Mucosa of rectum (tissue), 2 donors: ENCODE results near the gene RBBP6.
"Not testable (repeated sequence)": the region's sequence is repeated elsewhere in the genome, so short reads cannot be mapped to it uniquely, and the experiment has no call there.

Experiments used
- H3K27ac ChIP-seq, 2 donors: one replicate each; pipeline ENCODE4 v1.7.0; 2013; ENCODE audit warnings: inconsistent platforms in 2 of 2, low read depth in 2 of 2, low read length in 2 of 2
- H3K27me3 ChIP-seq, 2 donors: one replicate each; pipeline ENCODE4 v1.7.0; 2013; ENCODE audit warnings: low read length in 2 of 2; ENCODE audit not compliant: control insufficient read depth in 2 of 2, insufficient read depth in 2 of 2
- H3K36me3 ChIP-seq, 2 donors: one replicate each; pipeline ENCODE4 v1.7.0; 2013; ENCODE audit warnings: low read length in 2 of 2; ENCODE audit not compliant: control insufficient read depth in 2 of 2, insufficient read depth in 2 of 2
- H3K4me1 ChIP-seq, 2 donors: one replicate each; pipeline ENCODE4 v1.7.0; 2013; ENCODE audit warnings: low read length in 2 of 2, mild to moderate bottlenecking in 1 of 2; ENCODE audit not compliant: control insufficient read depth in 2 of 2, insufficient read depth in 2 of 2
- H3K4me3 ChIP-seq, 2 donors: one replicate each; pipeline ENCODE4 v1.7.0; 2013; ENCODE audit warnings: low read length in 2 of 2
- H3K9ac ChIP-seq, 2 donors: one replicate each; pipeline ENCODE4 v1.7.0; 2013; ENCODE audit warnings: low read length in 2 of 2, low read depth in 1 of 2, mild to moderate bottlenecking in 1 of 2
- H3K9me3 ChIP-seq, 2 donors: one replicate each; pipeline ENCODE4 v1.7.0; 2013; ENCODE audit warnings: low read length in 2 of 2; ENCODE audit not compliant: control insufficient read depth in 2 of 2
- donor health status: healthy.
- donor health status: Normal muscosa, but diverticular disease.

The RBBP6 gene, protein sequence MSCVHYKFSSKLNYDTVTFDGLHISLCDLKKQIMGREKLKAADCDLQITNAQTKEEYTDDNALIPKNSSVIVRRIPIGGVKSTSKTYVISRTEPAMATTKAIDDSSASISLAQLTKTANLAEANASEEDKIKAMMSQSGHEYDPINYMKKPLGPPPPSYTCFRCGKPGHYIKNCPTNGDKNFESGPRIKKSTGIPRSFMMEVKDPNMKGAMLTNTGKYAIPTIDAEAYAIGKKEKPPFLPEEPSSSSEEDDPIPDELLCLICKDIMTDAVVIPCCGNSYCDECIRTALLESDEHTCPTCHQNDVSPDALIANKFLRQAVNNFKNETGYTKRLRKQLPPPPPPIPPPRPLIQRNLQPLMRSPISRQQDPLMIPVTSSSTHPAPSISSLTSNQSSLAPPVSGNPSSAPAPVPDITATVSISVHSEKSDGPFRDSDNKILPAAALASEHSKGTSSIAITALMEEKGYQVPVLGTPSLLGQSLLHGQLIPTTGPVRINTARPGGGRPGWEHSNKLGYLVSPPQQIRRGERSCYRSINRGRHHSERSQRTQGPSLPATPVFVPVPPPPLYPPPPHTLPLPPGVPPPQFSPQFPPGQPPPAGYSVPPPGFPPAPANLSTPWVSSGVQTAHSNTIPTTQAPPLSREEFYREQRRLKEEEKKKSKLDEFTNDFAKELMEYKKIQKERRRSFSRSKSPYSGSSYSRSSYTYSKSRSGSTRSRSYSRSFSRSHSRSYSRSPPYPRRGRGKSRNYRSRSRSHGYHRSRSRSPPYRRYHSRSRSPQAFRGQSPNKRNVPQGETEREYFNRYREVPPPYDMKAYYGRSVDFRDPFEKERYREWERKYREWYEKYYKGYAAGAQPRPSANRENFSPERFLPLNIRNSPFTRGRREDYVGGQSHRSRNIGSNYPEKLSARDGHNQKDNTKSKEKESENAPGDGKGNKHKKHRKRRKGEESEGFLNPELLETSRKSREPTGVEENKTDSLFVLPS (N-terminal part only)

DNA sequence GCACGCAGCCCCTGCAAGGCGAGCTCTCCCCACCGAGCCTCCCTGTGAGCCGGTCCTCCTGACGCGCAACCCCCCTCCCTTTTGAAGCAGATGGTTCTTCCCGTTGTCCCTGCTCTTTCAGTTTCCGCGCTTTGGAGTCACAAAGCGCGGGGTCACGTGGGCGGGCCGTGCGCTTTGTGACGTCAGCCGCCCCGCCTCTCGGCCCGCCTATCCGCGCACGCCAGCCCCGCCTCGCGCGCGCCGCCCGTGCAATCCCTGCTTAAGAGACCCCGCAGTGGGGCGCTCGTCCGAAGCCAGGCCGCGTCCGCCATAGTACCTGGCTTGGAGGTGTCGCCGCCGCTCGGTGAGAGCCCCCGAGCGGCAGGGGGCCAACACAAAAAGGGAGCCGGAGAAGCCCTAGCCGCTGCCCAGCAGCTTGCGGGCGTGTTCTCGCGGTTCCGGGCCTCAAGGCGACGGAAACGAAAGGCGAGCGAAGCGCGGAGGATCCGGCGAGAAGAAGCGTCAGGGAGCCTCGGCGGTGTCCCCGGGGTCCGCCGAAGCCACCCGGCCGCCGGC, at the start of gene RBBP6:
RBBP6 (plus strand) TSS at position 272 of the 555 bp plus-strand sequence. CDS start 1,061 bp downstream, outside the sequence.
- H3K9ac ChIP-seq = peak within 1 kb of the TSS; percentile 98 to 100
- H3K9me3 ChIP-seq = no peaks in the 10 kb centered on the region
- no peaks in the 10 kb centered on the region for H3K27me3 ChIP-seq
- H3K4me3 ChIP-seq = peak within 1 kb of the TSS; percentile 90 to 91
- peak within 1 kb of the TSS; percentile 100 for H3K27ac ChIP-seq
- H3K4me1 ChIP-seq = peaks cover 13 to 22% of the 10 kb centered on the region in 2 donors
- H3K36me3 ChIP-seq = no peaks in the 10 kb centered on the region

DNA sequence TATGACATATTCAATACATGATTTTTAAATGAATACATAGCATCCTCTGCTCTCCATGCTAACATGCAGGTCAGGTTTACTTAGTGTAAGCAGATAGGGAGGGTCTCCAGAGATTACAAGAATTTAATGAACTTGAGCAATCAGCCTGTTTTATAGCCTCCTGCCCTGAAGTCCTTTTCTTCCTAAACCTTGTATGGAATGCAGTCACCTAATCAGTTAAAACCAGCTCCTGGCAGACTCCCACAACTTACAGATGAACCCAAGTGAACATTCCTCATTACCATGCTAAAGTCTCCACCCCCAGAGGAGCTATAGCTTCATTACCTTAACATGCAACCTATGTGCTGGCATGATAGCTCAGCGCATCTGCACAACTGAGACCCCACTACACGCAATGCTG, 48.5 kb upstream of the RBBP6 start:
- Histone ChIP-seq H3K27me3 (no peaks in the 10 kb centered on the region), H3K36me3 (no peaks in the 10 kb centered on the region), H3K9ac (no peak overlapping the region), H3K27ac (no peak overlapping the region), H3K4me3 (no peak overlapping the region), H3K9me3 (no peaks in the 10 kb centered on the region), H3K4me1 (no peaks in the 10 kb centered on the region)

DNA sequence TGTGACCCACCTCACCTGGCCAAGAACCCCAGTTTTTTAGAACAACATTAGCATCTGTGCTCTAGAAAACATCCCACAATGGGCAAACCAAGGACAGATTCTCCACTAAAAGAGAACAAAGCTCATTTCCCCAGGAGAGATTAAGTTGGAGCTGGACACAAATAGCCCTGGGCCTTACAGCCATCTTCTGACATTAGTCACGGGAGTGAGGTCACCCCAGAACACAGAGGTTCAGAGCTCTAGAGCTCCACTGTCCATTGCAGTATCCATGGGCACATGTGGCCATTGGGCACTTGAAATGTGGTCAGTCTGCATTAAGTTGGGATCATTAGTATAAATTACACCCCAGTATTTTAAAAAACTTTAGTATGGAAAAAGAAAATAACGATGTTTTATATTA, 47.6 kb upstream of the RBBP6 start:
- Histone ChIP-seq H3K27ac (no peak overlapping the region), H3K4me3 (no peak overlapping the region), H3K9me3 (no peaks in the 10 kb centered on the region), H3K36me3 (no peaks in the 10 kb centered on the region), H3K4me1 (no peaks in the 10 kb centered on the region), H3K9ac (no peak overlapping the region), H3K27me3 (no peaks in the 10 kb centered on the region)

DNA sequence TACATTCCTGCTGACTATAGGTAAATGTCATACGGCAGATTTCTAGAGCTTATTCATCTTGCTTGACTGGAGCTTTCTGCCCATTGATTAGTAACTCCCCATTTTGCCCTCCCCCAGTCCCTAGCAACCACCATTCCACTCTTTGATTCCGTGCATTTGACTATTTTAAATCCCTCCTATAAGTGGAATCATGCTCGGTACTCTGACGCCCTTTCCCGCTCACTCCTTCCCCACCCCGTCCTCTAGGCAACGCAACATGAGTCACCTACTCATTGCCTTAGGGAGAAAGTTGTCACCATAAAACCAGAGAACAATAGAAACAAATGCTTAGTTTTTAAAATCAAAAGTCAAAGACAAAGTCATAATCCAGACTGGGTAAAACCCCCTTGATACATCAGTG, 45.5 kb upstream of the RBBP6 start:
- no peak overlapping the region for H3K9ac ChIP-seq
- H3K9me3 ChIP-seq = no peaks in the 10 kb centered on the region
- no peaks in the 10 kb centered on the region for H3K4me1 ChIP-seq
- no peak overlapping the region for H3K4me3 ChIP-seq
- no peak overlapping the region for H3K27ac ChIP-seq
- H3K36me3 ChIP-seq = no peaks in the 10 kb centered on the region
- no peaks in the 10 kb centered on the region for H3K27me3 ChIP-seq

DNA sequence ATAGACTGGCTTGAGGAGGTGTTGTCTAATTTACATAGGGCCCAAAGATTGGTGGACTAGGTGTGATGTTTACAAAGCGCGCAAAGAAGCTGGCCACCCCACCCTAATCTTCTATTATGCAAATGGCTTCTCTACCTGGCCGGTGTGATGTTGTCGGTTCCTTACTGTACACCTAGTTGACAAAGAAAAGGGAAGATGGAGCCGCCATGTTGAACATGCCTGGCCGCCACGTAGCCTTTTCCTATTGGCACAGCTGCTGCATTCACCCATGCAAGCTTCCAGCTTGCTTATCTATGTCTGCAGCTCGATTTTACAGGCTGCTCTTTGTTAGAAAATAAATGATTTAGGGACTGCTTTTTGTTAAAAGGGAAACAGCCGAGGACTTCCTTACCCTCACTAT, 44.2 kb upstream of the RBBP6 start:
- H3K36me3 ChIP-seq, H3K27ac ChIP-seq, H3K4me1 ChIP-seq, H3K27me3 ChIP-seq, H3K9ac ChIP-seq, H3K9me3 ChIP-seq, H3K4me3 ChIP-seq: not testable (repeated sequence)

DNA sequence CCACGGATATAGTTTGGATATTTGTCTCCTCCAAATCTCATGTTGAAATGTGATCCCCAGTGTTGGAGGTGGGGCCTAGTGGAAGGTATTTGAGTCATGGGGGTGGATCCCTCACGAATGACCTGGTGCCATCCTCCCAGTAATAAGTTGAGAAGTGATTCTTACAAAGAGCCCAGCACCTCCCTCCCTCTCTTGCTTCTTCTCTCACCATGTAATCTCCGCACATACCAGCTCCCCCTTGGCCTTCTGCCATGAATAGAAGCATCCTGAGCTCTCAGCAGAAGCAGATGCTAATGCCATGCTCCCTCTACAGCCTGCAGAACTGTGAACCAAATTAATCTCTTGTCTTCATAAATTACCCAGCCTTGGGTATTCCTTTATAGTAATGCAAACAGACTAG, 41.9 kb upstream of the RBBP6 start:
- no peak overlapping the region for H3K4me3 ChIP-seq
- H3K4me1 ChIP-seq = no peaks in the 10 kb centered on the region
- H3K27ac ChIP-seq = no peak overlapping the region
- H3K9me3 ChIP-seq = no peaks in the 10 kb centered on the region
- H3K9ac ChIP-seq = no peak overlapping the region
- H3K27me3 ChIP-seq = no peaks in the 10 kb centered on the region
- no peaks in the 10 kb centered on the region for H3K36me3 ChIP-seq

DNA sequence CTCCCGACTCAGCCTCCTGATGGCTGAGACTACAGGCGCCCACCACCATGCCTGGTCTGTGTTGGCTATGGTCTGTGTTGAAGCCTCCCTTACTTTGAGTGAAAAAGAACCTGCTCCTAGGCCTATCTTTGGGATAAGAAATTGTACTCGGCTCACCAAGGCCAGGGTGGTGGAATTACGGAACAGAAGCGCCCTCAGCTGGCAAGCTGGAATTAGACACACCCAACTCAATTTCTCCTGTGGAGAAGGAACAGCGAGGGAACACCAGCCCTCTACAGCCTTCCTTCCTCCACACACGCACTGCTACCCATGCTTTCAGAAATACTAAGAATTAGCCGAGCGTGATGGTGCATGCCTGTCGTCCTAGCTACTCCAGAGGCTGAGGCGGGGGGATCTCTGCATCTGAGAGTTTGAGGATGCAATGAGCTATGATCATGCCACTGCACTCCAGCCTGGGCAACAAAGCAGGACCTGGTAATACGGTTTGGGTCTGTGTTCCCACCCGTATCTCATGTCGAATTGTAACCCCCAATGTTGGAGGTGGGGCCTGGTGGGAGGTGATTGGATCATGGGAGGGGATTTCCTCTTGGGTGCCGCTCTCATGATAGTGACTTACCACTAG, 40.1 kb upstream of the RBBP6 start:
- H3K36me3 ChIP-seq = no peaks in the 10 kb centered on the region
- H3K9ac ChIP-seq = no peak overlapping the region
- no peak overlapping the region for H3K27ac ChIP-seq
- H3K27me3 ChIP-seq = no peaks in the 10 kb centered on the region
- H3K4me1 ChIP-seq = no peaks in the 10 kb centered on the region
- H3K9me3 ChIP-seq = no peaks in the 10 kb centered on the region
- H3K4me3 ChIP-seq = no peak overlapping the region

DNA sequence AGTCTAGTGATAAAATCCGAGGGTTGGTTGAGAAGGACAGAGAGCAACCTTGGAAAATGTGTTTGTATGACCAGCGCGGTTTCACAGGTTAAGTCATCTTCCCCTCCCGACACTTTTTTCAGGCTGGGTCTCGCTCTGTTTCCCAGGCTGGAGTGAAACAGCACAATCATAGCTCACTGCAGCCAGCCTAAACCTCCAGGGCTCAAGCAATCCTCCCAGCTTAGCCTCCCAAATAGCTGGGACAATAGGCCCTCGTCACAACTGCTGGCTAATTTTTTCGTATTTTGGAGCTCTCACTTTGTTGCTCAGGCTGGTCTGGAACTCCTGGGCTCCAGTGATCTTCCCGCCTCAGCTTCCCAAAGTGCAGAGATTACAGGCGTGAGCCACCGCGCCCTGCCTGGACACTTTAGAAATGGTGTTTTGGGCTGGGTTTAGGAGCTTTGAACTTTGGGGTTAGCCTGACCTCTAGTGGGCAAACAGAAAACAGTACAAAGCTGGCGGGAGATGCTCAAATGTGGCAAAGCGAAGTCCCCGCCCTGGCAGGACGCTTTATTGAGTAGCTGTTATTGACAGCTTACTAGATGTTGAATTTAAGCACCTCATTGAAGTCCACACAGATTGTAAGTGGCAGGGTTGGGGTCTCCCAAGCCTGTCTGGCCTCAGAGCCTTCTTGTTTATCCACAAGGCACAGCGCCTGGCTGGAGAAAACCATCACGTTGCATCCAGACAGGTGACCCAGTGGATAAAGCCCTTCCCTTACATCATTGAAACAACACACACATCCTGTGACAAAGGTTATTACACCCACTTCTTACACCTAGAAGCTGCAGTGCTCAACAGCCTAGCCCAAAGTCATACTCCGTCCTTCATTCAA, 34.7 kb upstream of the RBBP6 start:
- no peaks in the 10 kb centered on the region for H3K4me1 ChIP-seq
- H3K9ac ChIP-seq = no peak overlapping the region
- no peak overlapping the region for H3K4me3 ChIP-seq
- H3K27ac ChIP-seq = no peak overlapping the region
- H3K36me3 ChIP-seq = no peaks in the 10 kb centered on the region
- H3K9me3 ChIP-seq = no peaks in the 10 kb centered on the region
- no peaks in the 10 kb centered on the region for H3K27me3 ChIP-seq

DNA sequence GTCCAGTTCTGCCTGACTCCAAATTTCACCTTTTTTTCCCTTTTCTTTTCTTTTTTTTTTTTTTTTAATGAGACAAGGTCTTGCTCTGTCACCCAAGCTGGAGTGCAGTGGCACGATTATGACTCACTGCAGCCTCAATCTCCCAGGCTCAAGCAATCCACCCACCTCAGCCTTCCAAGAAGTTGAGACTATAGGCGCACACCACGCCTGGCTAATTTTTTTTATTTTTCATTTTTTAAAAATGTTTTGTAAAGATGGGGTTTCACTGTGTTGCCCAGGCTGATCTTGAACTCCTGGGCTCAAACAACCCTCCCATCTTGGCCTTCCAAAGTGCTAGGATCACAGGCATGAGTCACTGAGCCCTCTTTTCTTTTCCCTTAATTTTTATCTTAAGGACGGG, 33.4 kb upstream of the RBBP6 start:
- H3K4me3 ChIP-seq = no peak overlapping the region
- no peaks in the 10 kb centered on the region for H3K36me3 ChIP-seq
- no peaks in the 10 kb centered on the region for H3K4me1 ChIP-seq
- no peak overlapping the region for H3K27ac ChIP-seq
- H3K9me3 ChIP-seq = no peaks in the 10 kb centered on the region
- no peak overlapping the region for H3K9ac ChIP-seq
- H3K27me3 ChIP-seq = no peaks in the 10 kb centered on the region
